Aorta (tissue), 5 donors: ENCODE measurements around the gene PPP1R15A. TPM values are rescaled to one million over a fixed set of nuclear protein-coding genes. Genes with fewer than 3 reads are reported as not detected.
A peak's percentile ranks its signal among the peaks of the same experiment; 100 is the strongest.
"Not testable (repeated sequence)": the region's sequence is repeated elsewhere in the genome, so short reads cannot be mapped to it uniquely, and the experiment has no call there.

Experiments
- ATAC-seq: fragments of 200-7000 bp; cut with Tn5 transposase; one replicate; pipeline ENCODE4 v1.9.1; 2022; ENCODE audit warnings: moderate library complexity; ENCODE audit not compliant: low FRiP score
- DNase-seq, 2 donors: peaks; one replicate each; pipeline ENCODE4 v3.0.0-alpha.2; 2020
- H3K27ac ChIP-seq, 2 donors: one replicate each; pipeline ENCODE4 v1.5.1; 2013; ENCODE audit warnings: low read length in 2 of 2, mild to moderate bottlenecking in 2 of 2, moderate library complexity in 2 of 2, control low read depth in 1 of 2, inconsistent platforms in 1 of 2, low read depth in 1 of 2
- H3K27me3 ChIP-seq, 2 donors: one replicate each; pipeline ENCODE4 v1.6.1; 2013; ENCODE audit warnings: control low read depth in 1 of 2, low read length in 1 of 2, mild to moderate bottlenecking in 1 of 2, moderate library complexity in 1 of 2; ENCODE audit not compliant: insufficient read depth in 2 of 2, control insufficient read depth in 1 of 2
- H3K36me3 ChIP-seq, 2 donors: one replicate each; pipeline ENCODE4 v1.6.1; 2013; ENCODE audit warnings: control low read depth in 1 of 2, low read length in 1 of 2, mild to moderate bottlenecking in 1 of 2; ENCODE audit not compliant: insufficient read depth in 2 of 2, control insufficient read depth in 1 of 2
- H3K4me1 ChIP-seq, 2 donors: one replicate each; pipeline ENCODE4 v1.6.1; 2013; ENCODE audit warnings: low read length in 2 of 2, control low read depth in 1 of 2, mild to moderate bottlenecking in 1 of 2, moderate library complexity in 1 of 2; ENCODE audit not compliant: insufficient read depth in 2 of 2, control insufficient read depth in 1 of 2
- H3K4me3 ChIP-seq, 2 donors: one replicate each; pipeline ENCODE4 v1.5.1; 2013; ENCODE audit warnings: low read length in 2 of 2, control low read depth in 1 of 2, mild to moderate bottlenecking in 1 of 2
- H3K9me3 ChIP-seq: one replicate; pipeline ENCODE4 v1.6.1; 2013; ENCODE audit warnings: mild to moderate bottlenecking, low read length; ENCODE audit not compliant: control insufficient read depth
- WGBS, 2 donors: extraction: QIAGEN DNeasy Blood & Tissue Kit; methylation state at CpG; one replicate each; pipeline ENCODE4 v1.1.7; 2013; 5-methylcytosine and 5-hydroxymethylcytosine counted together
- intact Hi-C, 2 donors: fragments of 100-400 bp; cut with DNase I; formaldehyde crosslinking; loops; one replicate each; pipeline versions ENCODE4 v1.14.2 to v1.15.0; 2022
- polyA plus RNA-seq, 2 donors: library from polyadenylated mRNA; stranded (reverse); fragments of 200-250 nt; gene quantifications; one replicate each; pipeline ENCODE4 v1.2.3, GENCODE V29; 2013
- total RNA-seq, 2 donors: library from RNA; stranded (reverse); fragmentation: NEBNext Ultra II Directional; extraction: Animal tissue kit (Norgen Biotek cat#: 25700); gene quantifications; one replicate each; pipeline ENCODE4 v1.2.1, GENCODE V29; 2021
- donor health status: healthy with polysubstance abuse.
- donor health status: Bipolar disorder and iron deficiency.
- donor health status: DM: no; HTN: no; CAD: no.
- donor health status: DM: no; HTN: no; CAD: no.
- donor health status: DM: yes; HTN: yes; CAD: no.

The PPP1R15A gene
- total and polyA plus RNA-seq, 4 donors, result 57.2 to 182 (median 80.1) TPM

- ATAC-seq, H3K9me3 ChIP-seq, H3K27ac ChIP-seq, H3K36me3 ChIP-seq, H3K27me3 ChIP-seq, DNase-seq, H3K4me1 ChIP-seq, H3K4me3 ChIP-seq: not testable (repeated sequence)
- intact Hi-C loops, result loop anchor here in 1 of 2 donors (10.0 kb wide), 1 partner anchor 202 kb away; the partner anchor contains the start of gene CA11
- 96% methylated on average over 3 of the region's 3 CpGs for WGBS, 2 donors
Measured at GRCh38 chr19:48846659-48847058, 25.6 kb upstream of the PPP1R15A start.

GRCh38 chr19:48852292-48852691 lies 19.9 kb upstream of the PPP1R15A start:
- DNase-seq (no peak), ATAC-seq (no peak)
- intact Hi-C loops, result no loop called here
- WGBS, 2 donors, result 89% methylated on average over 4 of the region's 4 CpGs
- H3K27me3 ChIP-seq, result no peaks in the 10 kb centered on the region
- no peaks in the 10 kb centered on the region for H3K9me3 ChIP-seq
- H3K27ac ChIP-seq, result no peak overlapping the region
- peaks cover 0 to 3% of the 10 kb centered on the region in 2 donors for H3K36me3 ChIP-seq
- H3K4me1 ChIP-seq, result no peaks in the 10 kb centered on the region
- H3K4me3 ChIP-seq, result no peak overlapping the region

GRCh38 chr19:48853483-48853882 lies 18.7 kb upstream of the PPP1R15A start:
- Histone ChIP-seq H3K9me3 (no peaks in the 10 kb centered on the region), H3K27ac (no peak overlapping the region), H3K36me3 (no peaks in the 10 kb centered on the region), H3K27me3 (no peaks in the 10 kb centered on the region), H3K4me1 (no peaks in the 10 kb centered on the region), H3K4me3 (no peak overlapping the region)
- no peak for DNase-seq
- no peak for ATAC-seq
- WGBS, 2 donors, result 89 to 93% methylated on average over 8 of the region's 8 CpGs
- intact Hi-C loops, result no loop called here

GRCh38 chr19:48854103-48854502 lies 18.1 kb upstream of the PPP1R15A start:
- no peaks in the 10 kb centered on the region for H3K9me3 ChIP-seq
- 90 to 92% methylated on average over 7 of the region's 7 CpGs for WGBS, 2 donors
- no peaks in the 10 kb centered on the region for H3K36me3 ChIP-seq
- H3K4me1 ChIP-seq, result no peaks in the 10 kb centered on the region
- no peak overlapping the region for H3K27ac ChIP-seq
- no peak overlapping the region for H3K4me3 ChIP-seq
- H3K27me3 ChIP-seq, result no peaks in the 10 kb centered on the region
- DNase-seq (no peak), ATAC-seq (no peak)
- intact Hi-C loops, result no loop called here

GRCh38 chr19:48856921-48857320 lies 15.3 kb upstream of the PPP1R15A start:
- H3K9me3 ChIP-seq, result no peaks in the 10 kb centered on the region
- DNase-seq, result no peak

GRCh38 chr19:48858984-48859710 lies 13.1 kb upstream of the PPP1R15A start:
- no peaks in the 10 kb centered on the region for H3K36me3 ChIP-seq
- no peak for ATAC-seq
- no peaks in the 10 kb centered on the region for H3K9me3 ChIP-seq
- peak; percentile 67 to 82 for DNase-seq
- H3K27me3 ChIP-seq, result no peaks in the 10 kb centered on the region
- H3K4me1 ChIP-seq, result no peaks in the 10 kb centered on the region
- 69 to 71% methylated on average over 34 of the region's 34 CpGs for WGBS, 2 donors
- intact Hi-C loops, result no loop called here
- H3K27ac ChIP-seq, result no peak overlapping the region
- no peak overlapping the region for H3K4me3 ChIP-seq

More at GRCh38 chr19:48856921-48857320, 15.3 kb upstream of the PPP1R15A start:
- Histone ChIP-seq H3K4me3 (no peak overlapping the region), H3K27me3 (no peaks in the 10 kb centered on the region), H3K27ac (no peak overlapping the region), H3K36me3 (no peaks in the 10 kb centered on the region), H3K4me1 (no peaks in the 10 kb centered on the region)
- WGBS, 2 donors, result 95 to 99% methylated on average over 6 of the region's 6 CpGs
- ATAC-seq, result no peak
- intact Hi-C loops, result no loop called here

GRCh38 chr19:48859711-48860572 lies 12.3 kb upstream of the PPP1R15A start:
- Histone ChIP-seq H3K4me3 (no peak overlapping the region), H3K9me3 (no peaks in the 10 kb centered on the region), H3K27ac (no peak overlapping the region), H3K4me1 (no peaks in the 10 kb centered on the region), H3K27me3 (no peaks in the 10 kb centered on the region), H3K36me3 (no peaks in the 10 kb centered on the region)
- intact Hi-C loops, result no loop called here
- 88 to 89% methylated on average over 30 of the region's 30 CpGs for WGBS, 2 donors
- DNase-seq, result peak; percentile 62 to 75
- ATAC-seq, result peak; percentile 43

- Histone ChIP-seq H3K4me1 (no peaks in the 10 kb centered on the region), H3K36me3 (no peaks in the 10 kb centered on the region), H3K27ac (no peak overlapping the region), H3K9me3 (no peaks in the 10 kb centered on the region), H3K4me3 (no peak overlapping the region), H3K27me3 (no peaks in the 10 kb centered on the region)
- ATAC-seq, result no peak
- intact Hi-C loops, result no loop called here
- no peak for DNase-seq
- 85 to 86% methylated on average over 18 of the region's 18 CpGs for WGBS, 2 donors
Measured at GRCh38 chr19:48861313-48861712, 10.9 kb upstream of the PPP1R15A start.
